ENCODE measurements around the gene PLEKHM1.
"Not testable (repeated sequence)": the region's sequence is repeated elsewhere in the genome, so short reads cannot be mapped to it uniquely, and the experiment has no call there.

PLEKHM1 gene

GRCh38 chr17:45446872-45447625 lies 43.5 kb downstream of the PLEKHM1 start:
- H3K36me3 ChIP-seq (ENCODE audit: control insufficient read depth in 1 of 2, insufficient read depth in 2 of 2, low read length in 2 of 2) = peaks cover 0 to 25% of the 10 kb centered on the region in 2 donors

GRCh38 chr17:45445901-45446743 lies 44.4 kb downstream of the PLEKHM1 start:
- H3K36me3 ChIP-seq (ENCODE audit: control insufficient read depth in 1 of 2, insufficient read depth in 2 of 2, low read length in 2 of 2) = peaks cover 0 to 21% of the 10 kb centered on the region in 2 donors
- H3K4me3 ChIP-seq (ENCODE audit: low read depth in 1 of 2, low read length in 2 of 2); H3K27me3 ChIP-seq (ENCODE audit: low read depth, low read length); H3K9me3 ChIP-seq (ENCODE audit: control insufficient read depth in 1 of 2, low read length in 2 of 2); H3K4me1 ChIP-seq (ENCODE audit: control insufficient read depth in 1 of 2, insufficient read depth in 2 of 2, low read length in 2 of 2); H3K27ac ChIP-seq (ENCODE audit: low read length): not testable (repeated sequence)

More at GRCh38 chr17:45446872-45447625, 43.5 kb downstream of the PLEKHM1 start:
- not testable (repeated sequence) for H3K4me1 ChIP-seq (ENCODE audit: control insufficient read depth in 1 of 2, insufficient read depth in 2 of 2, low read length in 2 of 2); H3K4me3 ChIP-seq (ENCODE audit: low read depth in 1 of 2, low read length in 2 of 2); H3K27ac ChIP-seq (ENCODE audit: low read length); H3K27me3 ChIP-seq (ENCODE audit: low read depth, low read length); H3K9me3 ChIP-seq (ENCODE audit: control insufficient read depth in 1 of 2, low read length in 2 of 2)

GRCh38 chr17:45444856-45445820 lies 45.4 kb downstream of the PLEKHM1 start:
- not testable (repeated sequence) for H3K27ac ChIP-seq (ENCODE audit: low read length); H3K4me1 ChIP-seq (ENCODE audit: control insufficient read depth in 1 of 2, insufficient read depth in 2 of 2, low read length in 2 of 2); H3K4me3 ChIP-seq (ENCODE audit: low read depth in 1 of 2, low read length in 2 of 2); H3K9me3 ChIP-seq (ENCODE audit: control insufficient read depth in 1 of 2, low read length in 2 of 2); H3K27me3 ChIP-seq (ENCODE audit: low read depth, low read length)
- H3K36me3 ChIP-seq (ENCODE audit: control insufficient read depth in 1 of 2, insufficient read depth in 2 of 2, low read length in 2 of 2) = peaks cover 0 to 17% of the 10 kb centered on the region in 2 donors

DNA sequence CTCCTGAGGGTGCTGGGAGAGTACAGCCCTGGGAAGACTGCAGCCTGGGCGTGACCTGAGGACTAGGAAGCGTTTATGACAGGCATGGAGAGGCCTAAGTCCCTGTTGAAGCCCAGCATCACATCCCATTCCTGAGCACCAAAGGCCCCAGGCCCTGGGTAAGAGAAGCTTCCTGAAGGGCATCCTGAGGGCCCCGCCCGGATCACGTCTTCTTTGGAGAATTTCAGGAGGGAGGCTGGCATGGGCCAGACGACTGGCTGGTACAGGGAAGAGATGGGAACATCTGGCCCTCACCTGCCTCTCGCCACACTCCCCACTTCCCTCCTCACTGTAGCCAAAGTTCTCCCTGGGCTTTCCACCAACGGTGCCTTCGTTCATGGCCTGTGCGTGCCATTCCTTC lies 46.2 kb downstream of the PLEKHM1 start:
- not testable (repeated sequence) for H3K4me3 ChIP-seq (ENCODE audit: low read depth in 1 of 2, low read length in 2 of 2); H3K4me1 ChIP-seq (ENCODE audit: control insufficient read depth in 1 of 2, insufficient read depth in 2 of 2, low read length in 2 of 2); H3K27ac ChIP-seq (ENCODE audit: low read length); H3K27me3 ChIP-seq (ENCODE audit: low read depth, low read length); H3K9me3 ChIP-seq (ENCODE audit: control insufficient read depth in 1 of 2, low read length in 2 of 2)
- peaks cover 0 to 19% of the 10 kb centered on the region in 2 donors for H3K36me3 ChIP-seq (ENCODE audit: control insufficient read depth in 1 of 2, insufficient read depth in 2 of 2, low read length in 2 of 2)

GRCh38 chr17:45443371-45444260 lies 46.9 kb downstream of the PLEKHM1 start:
- not testable (repeated sequence) for H3K27ac ChIP-seq (ENCODE audit: low read length); H3K9me3 ChIP-seq (ENCODE audit: control insufficient read depth in 1 of 2, low read length in 2 of 2); H3K4me3 ChIP-seq (ENCODE audit: low read depth in 1 of 2, low read length in 2 of 2); H3K4me1 ChIP-seq (ENCODE audit: control insufficient read depth in 1 of 2, insufficient read depth in 2 of 2, low read length in 2 of 2); H3K27me3 ChIP-seq (ENCODE audit: low read depth, low read length)
- H3K36me3 ChIP-seq (ENCODE audit: control insufficient read depth in 1 of 2, insufficient read depth in 2 of 2, low read length in 2 of 2) = peaks cover 0 to 23% of the 10 kb centered on the region in 2 donors

- Histone ChIP-seq H3K4me3 (ENCODE audit: low read depth in 1 of 2, low read length in 2 of 2) (no peak overlapping the region), H3K36me3 (ENCODE audit: control insufficient read depth in 1 of 2, insufficient read depth in 2 of 2, low read length in 2 of 2) (peaks cover 0 to 38% of the 10 kb centered on the region in 2 donors), H3K27me3 (ENCODE audit: low read depth, low read length) (no peaks in the 10 kb centered on the region), H3K4me1 (ENCODE audit: control insufficient read depth in 1 of 2, insufficient read depth in 2 of 2, low read length in 2 of 2) (peaks cover 5% of the 10 kb centered on the region in 2 donors), H3K9me3 (ENCODE audit: control insufficient read depth in 1 of 2, low read length in 2 of 2) (no peaks in the 10 kb centered on the region), H3K27ac (ENCODE audit: low read length) (no peak overlapping the region)
Observed at GRCh38 chr17:45441526-45442310, 48.8 kb downstream of the PLEKHM1 start.

- H3K36me3 ChIP-seq (ENCODE audit: control insufficient read depth in 1 of 2, insufficient read depth in 2 of 2, low read length in 2 of 2) = peaks cover 7 to 46% of the 10 kb centered on the region in 2 donors
- H3K27ac ChIP-seq (ENCODE audit: low read length); H3K4me1 ChIP-seq (ENCODE audit: control insufficient read depth in 1 of 2, insufficient read depth in 2 of 2, low read length in 2 of 2); H3K9me3 ChIP-seq (ENCODE audit: control insufficient read depth in 1 of 2, low read length in 2 of 2); H3K27me3 ChIP-seq (ENCODE audit: low read depth, low read length); H3K4me3 ChIP-seq (ENCODE audit: low read depth in 1 of 2, low read length in 2 of 2): not testable (repeated sequence)
Observed at GRCh38 chr17:45440839-45441515, 49.5 kb downstream of the PLEKHM1 start.

DNA sequence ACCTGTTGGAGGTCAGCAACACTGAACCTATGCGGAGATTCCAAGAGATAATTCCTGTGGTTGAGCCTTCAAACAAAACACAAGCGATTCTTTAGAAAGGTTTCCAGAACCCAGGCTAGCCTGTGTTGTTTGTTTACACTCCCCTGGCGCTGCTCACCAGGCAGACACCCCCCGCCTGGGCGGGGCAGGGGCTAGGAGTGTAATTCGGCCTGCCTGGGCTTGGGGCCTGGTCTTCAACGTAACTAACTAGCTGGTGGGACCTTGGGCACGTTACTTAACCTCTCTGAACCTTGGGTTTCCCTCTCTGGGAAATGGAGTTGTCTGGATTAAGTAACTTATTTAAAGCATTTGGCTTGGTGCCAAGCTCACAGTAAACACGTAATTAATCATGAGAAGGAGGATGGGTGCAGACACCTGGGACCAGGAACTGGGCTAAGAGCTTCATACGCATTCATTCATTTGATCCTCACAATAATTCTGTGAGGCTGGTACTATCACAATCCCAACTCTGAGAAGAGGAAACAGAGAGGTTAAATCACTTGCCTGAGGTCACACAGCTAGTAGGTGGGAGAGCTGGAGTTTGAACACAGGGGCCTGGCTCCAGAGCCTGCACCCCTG lies 50.3 kb downstream of the PLEKHM1 start:
- Histone ChIP-seq H3K4me1 (ENCODE audit: control insufficient read depth in 1 of 2, insufficient read depth in 2 of 2, low read length in 2 of 2) (peaks cover 5% of the 10 kb centered on the region in 2 donors), H3K4me3 (ENCODE audit: low read depth in 1 of 2, low read length in 2 of 2) (no peak overlapping the region), H3K9me3 (ENCODE audit: control insufficient read depth in 1 of 2, low read length in 2 of 2) (no peaks in the 10 kb centered on the region), H3K27me3 (ENCODE audit: low read depth, low read length) (no peaks in the 10 kb centered on the region), H3K27ac (ENCODE audit: low read length) (no peak overlapping the region), H3K36me3 (ENCODE audit: control insufficient read depth in 1 of 2, insufficient read depth in 2 of 2, low read length in 2 of 2) (peaks cover 14 to 51% of the 10 kb centered on the region in 2 donors)

- Histone ChIP-seq H3K27ac (ENCODE audit: low read length) (no peak overlapping the region), H3K4me1 (ENCODE audit: control insufficient read depth in 1 of 2, insufficient read depth in 2 of 2, low read length in 2 of 2) (peaks cover 5% of the 10 kb centered on the region in 2 donors), H3K27me3 (ENCODE audit: low read depth, low read length) (no peaks in the 10 kb centered on the region), H3K36me3 (ENCODE audit: control insufficient read depth in 1 of 2, insufficient read depth in 2 of 2, low read length in 2 of 2) (peaks cover 15 to 43% of the 10 kb centered on the region in 2 donors), H3K4me3 (ENCODE audit: low read depth in 1 of 2, low read length in 2 of 2) (no peak overlapping the region), H3K9me3 (ENCODE audit: control insufficient read depth in 1 of 2, low read length in 2 of 2) (no peaks in the 10 kb centered on the region)
Observed at GRCh38 chr17:45438931-45439610, 51.5 kb downstream of the PLEKHM1 start.
